Measurements from ENCODE around the gene TAF3. TPM values are rescaled to one million over a fixed set of nuclear protein-coding genes. Genes with fewer than 3 reads are reported as not detected.

TAF3 gene
- total RNA-seq, 1 donor from 2014 or later = 8.5 TPM

DNA sequence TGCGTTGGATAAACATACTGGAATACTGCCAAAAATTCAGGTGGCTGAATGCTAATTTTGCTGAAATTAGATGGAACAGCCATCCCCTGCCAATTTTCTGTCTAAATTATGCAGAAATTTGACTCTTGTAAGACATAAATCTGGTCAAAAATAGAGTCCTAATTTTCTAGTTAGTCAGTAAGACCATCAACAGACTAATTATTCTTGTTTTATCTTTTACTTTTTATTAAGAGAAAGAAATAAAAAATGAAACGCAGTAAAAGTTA is 125.8 kb downstream of the TAF3 start:
- H3K4me1 Mint-ChIP-seq = no peaks in the 10 kb centered on the region
- no peak for DNase-seq (ENCODE audit: low spot score in 2 of 2, unreplicated experiment in 2 of 2)
- H3K27me3 Mint-ChIP-seq (ENCODE audit: low read depth) = no peaks in the 10 kb centered on the region
- TF ChIP-seq CTCF (IDR thresholded peaks at IDR 0.05; ENCODE audit: unreplicated experiment) = no peak
- no peak overlapping the region for H3K27ac Mint-ChIP-seq
- no peak overlapping the region for H3K4me3 Mint-ChIP-seq
- H3K36me3 Mint-ChIP-seq = peaks cover 5% of the 10 kb centered on the region
- H3K9me3 Mint-ChIP-seq = peaks cover 8% of the 10 kb centered on the region

- Mint-ChIP-seq H3K4me1 (no peaks in the 10 kb centered on the region), H3K9me3 (peaks cover 4% of the 10 kb centered on the region), H3K27me3 (ENCODE audit: low read depth) (no peaks in the 10 kb centered on the region), H3K4me3 (no peak overlapping the region), H3K27ac (no peak overlapping the region), H3K36me3 (peaks cover 3% of the 10 kb centered on the region)
- no peak for TF ChIP-seq CTCF (IDR thresholded peaks at IDR 0.05; ENCODE audit: unreplicated experiment)
- no peak for DNase-seq (ENCODE audit: low spot score in 2 of 2, unreplicated experiment in 2 of 2)
These were observed 126.2 kb downstream of the TAF3 start for GRCh38 chr10:7944537-7944936.

DNA sequence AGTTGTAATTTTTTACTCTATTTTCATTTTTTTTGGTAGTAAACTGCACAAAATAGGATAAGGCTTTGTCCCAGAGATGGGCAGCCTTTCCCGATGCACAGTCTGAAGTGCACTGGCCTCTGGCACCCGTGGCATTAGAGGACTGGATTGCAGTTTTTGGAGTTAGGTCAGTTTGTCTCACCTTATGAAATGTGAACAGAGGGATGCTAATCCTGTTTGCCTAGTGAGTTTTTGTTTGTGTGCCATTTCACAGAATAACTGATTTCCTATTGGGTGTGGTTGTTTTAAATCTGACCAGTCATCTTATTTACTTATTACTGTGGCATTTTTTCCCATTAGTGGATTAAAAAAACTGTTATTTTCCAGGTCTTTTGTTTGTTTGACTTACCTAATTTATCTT is 126.7 kb downstream of the TAF3 start:
- Mint-ChIP-seq H3K36me3 (no peaks in the 10 kb centered on the region), H3K9me3 (no peaks in the 10 kb centered on the region), H3K4me3 (no peak overlapping the region), H3K4me1 (no peaks in the 10 kb centered on the region), H3K27me3 (ENCODE audit: low read depth) (no peaks in the 10 kb centered on the region), H3K27ac (no peak overlapping the region)
- no peak for TF ChIP-seq CTCF (IDR thresholded peaks at IDR 0.05; ENCODE audit: unreplicated experiment)
- DNase-seq (ENCODE audit: low spot score in 2 of 2, unreplicated experiment in 2 of 2) = no peak

GRCh38 chr10:7945469-7946187 is 127.3 kb downstream of the TAF3 start:
- no peak for DNase-seq (ENCODE audit: low spot score in 2 of 2, unreplicated experiment in 2 of 2)
- no peak for TF ChIP-seq CTCF (IDR thresholded peaks at IDR 0.05; ENCODE audit: unreplicated experiment)
- Mint-ChIP-seq H3K36me3 (no peaks in the 10 kb centered on the region), H3K9me3 (no peaks in the 10 kb centered on the region), H3K27ac (no peak overlapping the region), H3K4me1 (no peaks in the 10 kb centered on the region), H3K27me3 (ENCODE audit: low read depth) (no peaks in the 10 kb centered on the region), H3K4me3 (no peak overlapping the region)

DNA sequence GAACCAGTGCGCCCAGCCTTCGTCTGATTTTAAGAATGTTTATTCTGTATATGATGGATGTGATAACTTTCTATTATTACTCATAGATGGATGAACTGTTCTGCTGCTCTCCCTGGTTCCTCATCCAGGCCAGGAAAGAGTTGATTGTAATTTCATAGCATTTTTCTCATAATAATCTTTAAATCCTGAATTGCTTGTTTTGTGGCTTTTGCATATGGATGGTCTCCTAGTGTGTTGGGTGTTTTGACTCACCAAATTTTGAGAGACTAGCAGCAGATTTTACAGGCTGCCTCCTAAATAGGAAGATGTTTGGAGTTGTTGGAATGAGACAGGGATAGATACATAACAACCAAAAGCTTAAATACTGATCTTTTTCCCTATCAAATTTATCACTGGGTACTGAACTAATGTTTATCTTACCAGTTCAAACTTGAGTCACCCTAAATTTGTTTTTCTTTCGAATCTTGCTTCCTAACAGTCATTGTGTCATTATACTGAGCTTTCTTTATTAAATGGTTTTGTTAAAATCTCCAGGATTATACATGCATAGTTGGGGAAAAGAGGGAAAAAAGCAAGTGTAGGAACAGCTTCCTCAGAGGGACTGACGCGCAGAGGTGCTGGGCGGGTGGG is 130.2 kb downstream of the TAF3 start:
- Mint-ChIP-seq H3K9me3 (peaks cover 3% of the 10 kb centered on the region), H3K27me3 (ENCODE audit: low read depth) (no peaks in the 10 kb centered on the region), H3K36me3 (no peaks in the 10 kb centered on the region), H3K4me3 (no peak overlapping the region), H3K4me1 (no peaks in the 10 kb centered on the region), H3K27ac (no peak overlapping the region)
- DNase-seq (ENCODE audit: low spot score in 2 of 2, unreplicated experiment in 2 of 2) = no peak
- TF ChIP-seq CTCF (IDR thresholded peaks at IDR 0.05; ENCODE audit: unreplicated experiment) = no peak

Data from mesothelial cell of epicardium (in vitro differentiated cells).